Type B pancreatic cell (in vitro differentiated cells): ENCODE measurements around the gene FAM120B. TPM values are rescaled to one million over a fixed set of nuclear protein-coding genes. Genes with fewer than 3 reads are reported as not detected.

Experiments
- DNase-seq: peaks from one replicate; pipeline ENCODE4 v3.0.0; 2021; ENCODE audit warnings: mixed read lengths; ENCODE audit not compliant: unreplicated experiment; ENCODE audit errors: extremely low spot score
- H3K27ac Mint-ChIP-seq: 2 replicates; pipeline ENCODE4 v1.8.0; 2021; ENCODE audit warnings: mild to moderate bottlenecking, mixed read lengths
- H3K27me3 Mint-ChIP-seq: 2 replicates; pipeline ENCODE4 v1.8.0; 2021; ENCODE audit warnings: mixed read lengths
- H3K36me3 Mint-ChIP-seq: 2 replicates; pipeline ENCODE4 v1.8.0; 2021; ENCODE audit warnings: mixed read lengths
- H3K4me1 Mint-ChIP-seq: one replicate; pipeline ENCODE4 v1.8.0; 2021; ENCODE audit warnings: mixed read lengths; ENCODE audit not compliant: unreplicated experiment
- H3K4me3 Mint-ChIP-seq: 2 replicates; pipeline ENCODE4 v1.8.0; 2021; ENCODE audit warnings: mild to moderate bottlenecking, mixed read lengths
- H3K9me3 Mint-ChIP-seq: 2 replicates; pipeline ENCODE4 v1.8.0; 2021; ENCODE audit warnings: mixed read lengths
- CTCF ChIP-seq: fragments of 200-600 bp; sonication (generic); conservative IDR thresholded peaks from 2 replicates; pipeline ENCODE4 v1.5.0; 2021; ENCODE audit warnings: antibody characterized with exemption, mild to moderate bottlenecking
- total RNA-seq: library from RNA; stranded (reverse); gene quantifications from 2 replicates; pipeline ENCODE4 v1.2.1, GENCODE V29; 2021; ENCODE audit warnings: low replicate concordance

FAM120B gene
- total RNA-seq, 1 donor from 2014 or later = 40.5 TPM

GRCh38 chr6:170381562-170381961 lies 75.0 kb downstream of the FAM120B start:
- Mint-ChIP-seq H3K9me3 (no peaks in the 10 kb centered on the region), H3K4me3 (no peak overlapping the region), H3K36me3 (peaks cover 14% of the 10 kb centered on the region), H3K27ac (no peak overlapping the region), H3K4me1 (peaks cover 5% of the 10 kb centered on the region), H3K27me3 (no peaks in the 10 kb centered on the region)
- TF ChIP-seq CTCF = no peak
- DNase-seq = no peak

- TF ChIP-seq CTCF = no peak
- no peak overlapping the region for H3K27ac Mint-ChIP-seq
- no peaks in the 10 kb centered on the region for H3K27me3 Mint-ChIP-seq
- H3K4me1 Mint-ChIP-seq = peaks cover 5% of the 10 kb centered on the region
- no peak for DNase-seq
- peaks cover 14% of the 10 kb centered on the region for H3K36me3 Mint-ChIP-seq
- no peak overlapping the region for H3K4me3 Mint-ChIP-seq
- no peaks in the 10 kb centered on the region for H3K9me3 Mint-ChIP-seq
These were observed 77.0 kb downstream of the FAM120B start for GRCh38 chr6:170383466-170384035.

GRCh38 chr6:170385506-170385905 lies 78.9 kb downstream of the FAM120B start:
- Mint-ChIP-seq H3K27ac (no peak overlapping the region), H3K27me3 (no peaks in the 10 kb centered on the region), H3K36me3 (peaks cover 33% of the 10 kb centered on the region), H3K9me3 (no peaks in the 10 kb centered on the region), H3K4me1 (peaks cover 9% of the 10 kb centered on the region), H3K4me3 (no peak overlapping the region)
- DNase-seq = no peak
- no peak for TF ChIP-seq CTCF

GRCh38 chr6:170388113-170388512 lies 81.6 kb downstream of the FAM120B start:
- Mint-ChIP-seq H3K27me3 (no peaks in the 10 kb centered on the region), H3K4me1 (peaks cover 9% of the 10 kb centered on the region), H3K9me3 (no peaks in the 10 kb centered on the region), H3K4me3 (no peak overlapping the region), H3K27ac (no peak overlapping the region), H3K36me3 (peaks cover 40% of the 10 kb centered on the region)
- DNase-seq = no peak
- TF ChIP-seq CTCF = no peak

GRCh38 chr6:170393033-170393432 lies 86.5 kb downstream of the FAM120B start:
- Mint-ChIP-seq H3K4me3 (no peak overlapping the region), H3K4me1 (peaks cover 4% of the 10 kb centered on the region), H3K9me3 (no peaks in the 10 kb centered on the region), H3K36me3 (peaks cover 54% of the 10 kb centered on the region), H3K27me3 (no peaks in the 10 kb centered on the region), H3K27ac (no peak overlapping the region)
- TF ChIP-seq CTCF = no peak
- no peak for DNase-seq
